H1 (cell line): ENCODE data around the gene ADAM19. TPM values are rescaled to one million over a fixed set of nuclear protein-coding genes. Genes with fewer than 3 reads are reported as not detected.

ENCODE experiments used
- CTCF ChIA-PET: fragments of 300-600 bp; sonication (Branson Sonifier 250); formaldehyde crosslinking; loops from one replicate; lab custom pipeline; 2021; ENCODE audit not compliant: partially characterized antibody; lab: Charles Lee
- POLR2A ChIA-PET: fragments of 300-600 bp; sonication (Branson Sonifier 250); formaldehyde crosslinking; loops from one replicate; lab custom pipeline; 2021; ENCODE audit warnings: inconsistent platforms; ENCODE audit not compliant: partially characterized antibody; lab: Charles Lee
- DNase-seq, 2 experiments: peaks; one replicate each; pipeline versions ENCODE4 v3.0.0 to v3.0.0-alpha.2; 2010 to 2022; ENCODE audit warnings: low spot score in 2 of 2, low read depth in 1 of 2, mixed read lengths in 1 of 2
- FAIRE-seq: peaks from 2 replicates; lab custom pipeline; 2011; peaks lifted over from hg19 to GRCh38; lab: Jason Lieb, UNC
- H2AFZ ChIP-seq: 2 replicates; pipeline ENCODE4 v1.8.1; 2012; ENCODE audit warnings: low read length, inconsistent platforms
- H2AK5ac ChIP-seq: 2 replicates; pipeline ENCODE4 v1.6.1; 2013; ENCODE audit warnings: low read depth, low read length
- H2BK120ac ChIP-seq: replicated peaks from 2 replicates; pipeline ENCODE3; 2013; ENCODE audit warnings: low read depth, low read length, inconsistent platforms
- H2BK12ac ChIP-seq: 2 replicates; pipeline ENCODE4 v1.6.1; 2013; ENCODE audit warnings: low read depth, low read length
- H2BK15ac ChIP-seq: 2 replicates; pipeline ENCODE4 v1.6.1; 2013; ENCODE audit warnings: low read length
- H2BK20ac ChIP-seq: 2 replicates; pipeline ENCODE4 v1.6.1; 2013; ENCODE audit warnings: low read length
- H2BK5ac ChIP-seq: 2 replicates; pipeline ENCODE4 v1.6.1; 2013; ENCODE audit warnings: low read depth, low read length
- H3K14ac ChIP-seq: 2 replicates; pipeline ENCODE4 v1.6.1; 2013; ENCODE audit warnings: inconsistent platforms; ENCODE audit not compliant: insufficient read length
- H3K18ac ChIP-seq: 2 replicates; pipeline ENCODE4 v1.6.1; 2013; ENCODE audit warnings: low read length; ENCODE audit errors: extremely low read depth
- H3K23ac ChIP-seq: 2 replicates; pipeline ENCODE4 v1.6.1; 2013; ENCODE audit warnings: inconsistent platforms; ENCODE audit not compliant: insufficient read length
- H3K23me2 ChIP-seq: 2 replicates; pipeline ENCODE4 v1.6.1; 2013; ENCODE audit warnings: low read depth, low read length
- H3K27ac ChIP-seq: 2 replicates; pipeline ENCODE4 v1.6.1; 2011; ENCODE audit warnings: low read depth, low read length, inconsistent platforms
- H3K27me3 ChIP-seq, 4 experiments: replicated peaks in 1 of 4; 1 replicate in 1 of 4; 2 replicates in 3 of 4; pipeline versions ENCODE4 v1.6.1 to v1.8.1; 2011 to 2013; ENCODE audit warnings: low read length in 3 of 4, mild to moderate bottlenecking in 3 of 4, inconsistent platforms in 2 of 4, mixed read lengths in 2 of 4, moderate library complexity in 1 of 4; ENCODE audit not compliant: control insufficient read depth in 3 of 4, insufficient read depth in 3 of 4; ENCODE audit errors: extremely low read depth in 1 of 4
- H3K36me3 ChIP-seq, 4 experiments: 2 replicates each; pipeline versions ENCODE4 v1.6.1 to v1.8.1; 2011 to 2013; ENCODE audit warnings: mild to moderate bottlenecking in 4 of 4, low read length in 3 of 4, moderate library complexity in 2 of 4, control low read depth in 1 of 4, inconsistent platforms in 1 of 4; ENCODE audit not compliant: insufficient read depth in 4 of 4, control insufficient read depth in 2 of 4
- H3K4ac ChIP-seq: replicated peaks from 2 replicates; pipeline ENCODE3; 2013; ENCODE audit warnings: low read length, low read depth, mixed read lengths, inconsistent platforms; ENCODE audit not compliant: insufficient read length
- H3K4me1 ChIP-seq, 4 experiments: replicated peaks in 1 of 4; 1 replicate in 1 of 4; 2 replicates in 3 of 4; pipeline versions ENCODE4 v1.6.1 to v1.8.1; 2011 to 2013; ENCODE audit warnings: low read length in 3 of 4, inconsistent platforms in 2 of 4, mixed read lengths in 1 of 4; ENCODE audit not compliant: insufficient read depth in 4 of 4, control insufficient read depth in 3 of 4
- H3K4me2 ChIP-seq, 2 experiments: 2 replicates each; pipeline versions ENCODE4 v1.6.1 to v1.8.1; 2011 to 2013; ENCODE audit warnings: low read depth in 2 of 2, low read length in 2 of 2, control low read depth in 1 of 2, inconsistent platforms in 1 of 2, mild to moderate bottlenecking in 1 of 2; ENCODE audit not compliant: insufficient read depth in 1 of 2
- H3K4me3 ChIP-seq, 4 experiments: fragments of 200-600, 300-600 bp in 1 of 4; sonication (generic), shearing (Covaris generic), sonication (Bioruptor Twin) in 1 of 4; 2 replicates each; pipeline versions ENCODE4 v1.5.1 to v1.8.1; 2011 to 2016; ENCODE audit warnings: low read length in 4 of 4, low read depth in 3 of 4, control low read depth in 2 of 4, inconsistent platforms in 2 of 4, mild to moderate bottlenecking in 2 of 4, mixed read lengths in 1 of 4, moderate library complexity in 1 of 4; ENCODE audit not compliant: insufficient read depth in 2 of 4; ENCODE audit errors: extremely low read depth in 1 of 4
- H3K56ac ChIP-seq: replicated peaks from 2 replicates; pipeline ENCODE3; 2013; ENCODE audit warnings: low read depth, mild to moderate bottlenecking, mixed read lengths, low read length, inconsistent platforms; ENCODE audit not compliant: insufficient read length
- H3K79me1 ChIP-seq: 2 replicates; pipeline ENCODE4 v1.6.1; 2013; ENCODE audit warnings: low read depth, low read length, control low read depth
- H3K79me2 ChIP-seq, 2 experiments: 2 replicates each; pipeline versions ENCODE4 v1.6.1 to v1.8.1; 2012 to 2013; ENCODE audit warnings: low read length in 2 of 2, mild to moderate bottlenecking in 2 of 2, inconsistent platforms in 1 of 2; ENCODE audit not compliant: insufficient read depth in 2 of 2, control insufficient read depth in 1 of 2
- H3K9ac ChIP-seq, 4 experiments: replicated peaks in 1 of 4; 1 replicate in 1 of 4; 2 replicates in 3 of 4; pipeline versions ENCODE4 v1.6.1 to v1.8.1; 2011 to 2013; ENCODE audit warnings: low read depth in 3 of 4, low read length in 3 of 4, control low read depth in 2 of 4, mild to moderate bottlenecking in 2 of 4, moderate library complexity in 2 of 4, inconsistent platforms in 1 of 4; ENCODE audit errors: extremely low read depth in 1 of 4
- H3K9me3 ChIP-seq, 2 experiments: 2 replicates each; pipeline versions ENCODE4 v1.6.1 to v1.8.1; 2012 to 2013; ENCODE audit warnings: mild to moderate bottlenecking in 2 of 2, moderate library complexity in 2 of 2, control low read depth in 1 of 2, inconsistent platforms in 1 of 2, low read depth in 1 of 2, low read length in 1 of 2, mixed read lengths in 1 of 2; ENCODE audit not compliant: insufficient read depth in 2 of 2
- H4K20me1 ChIP-seq, 2 experiments: replicated peaks in 1 of 2; 2 replicates each; pipeline versions ENCODE3 to v1.8.1; 2011 to 2013; ENCODE audit warnings: inconsistent platforms in 2 of 2, low read length in 2 of 2, mild to moderate bottlenecking in 1 of 2; ENCODE audit not compliant: insufficient read depth in 2 of 2, control insufficient read depth in 1 of 2
- H4K5ac ChIP-seq: 2 replicates; pipeline ENCODE4 v1.6.1; 2013; ENCODE audit warnings: low read length, low read depth, mixed read lengths, inconsistent platforms; ENCODE audit not compliant: insufficient read length
- H4K8ac ChIP-seq: 2 replicates; pipeline ENCODE4 v1.8.0; 2013; ENCODE audit warnings: mild to moderate bottlenecking, moderate library complexity, low read length, inconsistent platforms; ENCODE audit not compliant: insufficient read depth; ENCODE audit errors: extremely low read depth
- H4K91ac ChIP-seq: replicated peaks from 2 replicates; pipeline ENCODE3; 2013; ENCODE audit warnings: low read length, mixed read lengths, inconsistent platforms; ENCODE audit not compliant: insufficient read length
- ASH2L ChIP-seq: fragments of 200-600, 300-600 bp; sonication (generic); IDR thresholded peaks from one replicate; pipeline ENCODE4 v1.7.1; 2017; ENCODE audit warnings: low read length
- RFX5 ChIP-seq: IDR thresholded peaks from 2 replicates; pipeline ENCODE4 v1.6.1; 2011; ENCODE audit warnings: low read depth, low read length, improper control_type of control experiment, borderline replicate concordance
- RXRA ChIP-seq: IDR thresholded peaks from 2 replicates; pipeline ENCODE4 v1.6.1; 2011; ENCODE audit warnings: low read depth, mild to moderate bottlenecking, low read length, moderate library complexity; ENCODE audit not compliant: insufficient read depth
- TAF1 ChIP-seq: IDR thresholded peaks from 2 replicates; pipeline ENCODE4 v1.6.1; 2011; ENCODE audit warnings: mild to moderate bottlenecking, low read depth, low read length
- TCF12 ChIP-seq: IDR thresholded peaks from 2 replicates; pipeline ENCODE4 v1.6.1; 2011; ENCODE audit warnings: low read depth, mild to moderate bottlenecking, low read length
- TEAD4 ChIP-seq: IDR thresholded peaks from 2 replicates; pipeline ENCODE4 v1.6.1; 2012; ENCODE audit warnings: low read depth, low read length, inconsistent platforms, mixed read lengths
- WGBS, 2 experiments: shearing (Covaris generic) in 1 of 2; methylation state at CpG; one replicate each; pipeline versions ENCODE4 v1.1.6 to v1.1.7; 2013 to 2015; ENCODE audit warnings: low lambda C conversion rate in 2 of 2, mixed read lengths in 2 of 2, inconsistent platforms in 1 of 2, low coverage in 1 of 2, missing lambda C conversion rate in 1 of 2; ENCODE audit not compliant: insufficient replicate concordance in 2 of 2, insufficient coverage in 1 of 2, insufficient read length in 1 of 2; ENCODE audit errors: extremely low coverage in 1 of 2, missing lambda C conversion rate in 1 of 2; 5-methylcytosine and 5-hydroxymethylcytosine counted together
- polyA plus RNA-seq, 7 experiments: library from polyadenylated mRNA; depleted of rRNA in 3 of 7; stranded (reverse) in 5 of 7; unstranded in 2 of 7; fragments of >200 nt in 5 of 7; fragments of 200-250 nt in 2 of 7; gene quantifications; 1 replicate in 5 of 7; 2 replicates in 1 of 7; 4 replicates in 1 of 7; pipeline versions ENCODE4 v1.2.1 to v1.2.3, GENCODE V29; 2011 to 2013; ENCODE audit warnings: missing spikeins in 2 of 7, mixed read lengths in 2 of 7
- total RNA-seq: library from RNA; stranded (reverse); fragmentation: NEBNext Ultra II Directional; extraction: Animal tissue kit (Norgen Biotek cat#: 25700); gene quantifications from 2 replicates; pipeline ENCODE4 v1.2.1, GENCODE V29; 2021

Gene ADAM19
- total and polyA plus RNA-seq, 2 of the 8 experiments (the other 6 are each of a cell fraction or from before 2014, with no cell fraction given): 6.5 to 22.7 TPM

- no peak overlapping the region for H3K4me2 ChIP-seq
- H2AK5ac ChIP-seq: no peak overlapping the region
- FAIRE-seq (no peak), DNase-seq (no peak)
- no peak overlapping the region for H3K56ac ChIP-seq
- H4K5ac ChIP-seq: no peak overlapping the region
- no peak overlapping the region for H4K91ac ChIP-seq
- H2BK120ac ChIP-seq: no peak overlapping the region
- H3K4me3 ChIP-seq: no peak overlapping the region
- no peak overlapping the region for H3K9ac ChIP-seq
- no peak overlapping the region for H3K27ac ChIP-seq
- no peaks in the 10 kb centered on the region for H3K79me1 ChIP-seq
- no peak overlapping the region for H3K18ac ChIP-seq
- no peaks in the 10 kb centered on the region for H3K9me3 ChIP-seq
- no peaks in the 10 kb centered on the region for H3K27me3 ChIP-seq
- no peak overlapping the region for H3K14ac ChIP-seq
- H4K8ac ChIP-seq: no peak overlapping the region
- no peak overlapping the region for H2BK5ac ChIP-seq
- no peaks in the 10 kb centered on the region for H3K23me2 ChIP-seq
- H3K36me3 ChIP-seq: no peaks in the 10 kb centered on the region
- H2BK20ac ChIP-seq: no peak overlapping the region
- no peaks in the 10 kb centered on the region for H4K20me1 ChIP-seq
- no peak overlapping the region for H3K4ac ChIP-seq
- H2BK15ac ChIP-seq: no peak overlapping the region
- H3K4me1 ChIP-seq: no peaks in the 10 kb centered on the region
- WGBS, 2 experiments: 84% methylated on average over 3 of the region's 3 CpGs; no CpG with 5 or more reads in 1 of the 2 experiments
- no peak overlapping the region for H2BK12ac ChIP-seq
- H3K23ac ChIP-seq: no peak overlapping the region
- no peak overlapping the region; the same call in 1 of the 2 replicates for H2AFZ ChIP-seq
- H3K79me2 ChIP-seq: no peaks in the 10 kb centered on the region
- CTCF ChIA-PET: no interaction called here
- POLR2A ChIA-PET: no interaction called here
- TF ChIP-seq TAF1 (no peak), RFX5 (no peak), RXRA (no peak), TEAD4 (no peak), ASH2L (no peak), TCF12 (no peak)
Observed at GRCh38 chr5:157592594-157592993, 17.0 kb upstream of the ADAM19 start.
